Measurements from ENCODE around the gene SPATS2.

The SPATS2 gene

DNA sequence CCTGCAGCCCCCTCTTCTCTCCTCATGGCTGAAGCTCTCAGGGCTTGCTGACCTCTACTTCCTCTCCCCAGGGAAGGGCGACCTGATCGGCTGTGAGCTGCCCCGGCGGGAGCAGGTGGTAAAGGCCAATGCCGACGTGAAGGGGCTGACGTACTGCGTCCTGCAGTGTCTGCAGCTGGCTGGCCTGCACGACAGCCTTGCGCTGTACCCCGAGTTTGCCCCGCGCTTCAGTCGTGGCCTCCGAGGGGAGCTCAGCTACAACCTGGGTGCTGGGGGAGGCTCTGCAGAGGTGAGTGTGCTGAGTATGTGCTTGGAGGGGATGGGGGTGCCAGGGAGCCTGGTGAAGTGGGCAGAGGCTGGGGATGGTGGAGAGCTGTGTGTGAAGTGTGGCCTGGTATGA lies 187.0 kb downstream of the SPATS2 start:
- DNase-seq (ENCODE audit: low read depth, low spot score), result no peak
- no peak overlapping the region for H3K4me3 ChIP-seq (ENCODE audit: low read depth, low read length)
- in situ Hi-C loops (cut with HindIII; ENCODE audit: low sequenced_read_pairs), result no loop called here
- TF ChIP-seq, protein P1, sequence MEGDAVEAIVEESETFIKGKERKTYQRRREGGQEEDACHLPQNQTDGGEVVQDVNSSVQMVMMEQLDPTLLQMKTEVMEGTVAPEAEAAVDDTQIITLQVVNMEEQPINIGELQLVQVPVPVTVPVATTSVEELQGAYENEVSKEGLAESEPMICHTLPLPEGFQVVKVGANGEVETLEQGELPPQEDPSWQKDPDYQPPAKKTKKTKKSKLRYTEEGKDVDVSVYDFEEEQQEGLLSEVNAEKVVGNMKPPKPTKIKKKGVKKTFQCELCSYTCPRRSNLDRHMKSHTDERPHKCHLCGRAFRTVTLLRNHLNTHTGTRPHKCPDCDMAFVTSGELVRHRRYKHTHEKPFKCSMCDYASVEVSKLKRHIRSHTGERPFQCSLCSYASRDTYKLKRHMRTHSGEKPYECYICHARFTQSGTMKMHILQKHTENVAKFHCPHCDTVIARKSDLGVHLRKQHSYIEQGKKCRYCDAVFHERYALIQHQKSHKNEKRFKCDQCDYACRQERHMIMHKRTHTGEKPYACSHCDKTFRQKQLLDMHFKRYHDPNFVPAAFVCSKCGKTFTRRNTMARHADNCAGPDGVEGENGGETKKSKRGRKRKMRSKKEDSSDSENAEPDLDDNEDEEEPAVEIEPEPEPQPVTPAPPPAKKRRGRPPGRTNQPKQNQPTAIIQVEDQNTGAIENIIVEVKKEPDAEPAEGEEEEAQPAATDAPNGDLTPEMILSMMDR (IDR thresholded peaks at IDR 0.05; ENCODE audit: low read depth, low read length), result no peak

DNA sequence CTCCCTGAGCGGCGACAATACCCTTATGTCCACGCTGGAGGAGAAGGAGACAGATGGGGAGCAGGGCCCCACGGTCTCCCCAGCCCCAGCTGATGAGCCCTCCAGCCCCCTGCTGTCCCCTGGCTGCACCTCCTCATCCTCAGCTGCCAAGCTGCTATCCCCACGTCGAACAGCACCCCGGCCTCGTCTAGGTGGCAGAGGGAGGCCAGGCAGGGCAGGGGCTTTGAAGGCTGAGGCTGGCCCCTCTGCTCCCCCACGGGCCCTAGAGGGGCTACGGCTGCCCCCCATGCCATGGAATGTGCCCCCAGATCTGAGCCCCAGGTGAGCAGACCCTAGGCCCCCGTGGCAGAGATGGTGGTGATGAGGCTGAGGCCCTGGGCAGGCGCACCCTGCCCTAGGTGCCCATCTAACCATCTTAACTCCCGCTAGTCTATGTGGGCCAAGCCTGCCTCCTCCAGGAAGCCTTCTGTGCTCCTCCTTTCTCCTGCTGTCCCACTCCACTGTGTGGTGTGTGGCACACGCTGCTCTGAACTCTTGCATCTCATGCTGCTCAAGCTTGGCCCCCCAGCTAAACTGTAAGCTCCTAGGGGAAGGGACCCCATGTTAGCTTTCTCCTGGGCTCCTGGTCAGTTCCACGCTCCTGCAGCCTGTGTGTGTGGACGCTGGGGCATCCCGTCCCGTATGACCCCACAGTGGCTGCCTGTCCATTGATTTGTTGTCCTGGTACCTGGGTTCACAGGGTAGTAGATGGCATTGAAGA lies 188.5 kb downstream of the SPATS2 start:
- DNase-seq (ENCODE audit: low read depth, low spot score), result no peak
- H3K4me3 ChIP-seq (ENCODE audit: low read depth, low read length), result no peak overlapping the region
- in situ Hi-C loops (cut with HindIII; ENCODE audit: low sequenced_read_pairs), result no loop called here
- TF ChIP-seq, protein P1 (IDR thresholded peaks at IDR 0.05; ENCODE audit: low read depth, low read length), result no peak

DNA sequence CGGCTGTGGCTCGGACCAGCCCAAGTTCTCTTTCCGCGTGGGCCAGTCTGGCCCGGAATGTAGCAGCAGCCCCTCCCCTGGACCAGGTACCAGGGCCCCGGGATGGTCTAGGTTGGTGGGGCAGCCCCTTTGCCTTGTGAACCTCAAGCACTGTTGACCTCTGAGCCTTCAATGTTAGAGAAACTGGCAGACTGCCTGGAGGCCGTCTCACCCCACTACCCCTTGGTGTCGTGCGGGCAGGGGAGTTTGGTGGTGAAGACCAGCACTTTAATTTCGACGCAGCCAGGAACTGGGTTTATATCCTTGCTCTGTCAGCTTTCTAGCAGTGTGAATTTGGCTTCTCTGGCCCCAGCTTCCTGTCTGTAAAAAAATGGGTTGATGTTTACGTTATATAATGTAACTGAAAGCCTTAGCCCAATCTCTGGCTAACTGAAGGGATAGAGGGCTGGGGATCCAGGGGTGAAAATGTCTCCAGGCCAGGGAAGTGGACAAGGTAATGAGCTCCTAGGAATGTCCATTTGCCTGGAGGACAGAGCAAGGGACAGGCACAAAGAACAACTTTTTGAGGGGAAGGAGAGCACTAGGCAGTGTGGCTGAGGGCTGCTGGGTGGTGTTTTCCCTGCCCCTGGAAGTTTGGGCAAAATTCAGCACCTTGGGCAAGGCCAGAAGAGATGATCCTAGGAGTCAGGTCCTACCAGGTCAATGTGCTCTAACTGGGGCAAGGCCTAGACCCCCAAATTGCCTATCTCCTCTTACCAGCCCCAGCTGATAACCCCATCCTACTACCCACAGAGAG lies 189.3 kb downstream of the SPATS2 start:
- no peak overlapping the region for H3K4me3 ChIP-seq (ENCODE audit: low read depth, low read length)

DNA sequence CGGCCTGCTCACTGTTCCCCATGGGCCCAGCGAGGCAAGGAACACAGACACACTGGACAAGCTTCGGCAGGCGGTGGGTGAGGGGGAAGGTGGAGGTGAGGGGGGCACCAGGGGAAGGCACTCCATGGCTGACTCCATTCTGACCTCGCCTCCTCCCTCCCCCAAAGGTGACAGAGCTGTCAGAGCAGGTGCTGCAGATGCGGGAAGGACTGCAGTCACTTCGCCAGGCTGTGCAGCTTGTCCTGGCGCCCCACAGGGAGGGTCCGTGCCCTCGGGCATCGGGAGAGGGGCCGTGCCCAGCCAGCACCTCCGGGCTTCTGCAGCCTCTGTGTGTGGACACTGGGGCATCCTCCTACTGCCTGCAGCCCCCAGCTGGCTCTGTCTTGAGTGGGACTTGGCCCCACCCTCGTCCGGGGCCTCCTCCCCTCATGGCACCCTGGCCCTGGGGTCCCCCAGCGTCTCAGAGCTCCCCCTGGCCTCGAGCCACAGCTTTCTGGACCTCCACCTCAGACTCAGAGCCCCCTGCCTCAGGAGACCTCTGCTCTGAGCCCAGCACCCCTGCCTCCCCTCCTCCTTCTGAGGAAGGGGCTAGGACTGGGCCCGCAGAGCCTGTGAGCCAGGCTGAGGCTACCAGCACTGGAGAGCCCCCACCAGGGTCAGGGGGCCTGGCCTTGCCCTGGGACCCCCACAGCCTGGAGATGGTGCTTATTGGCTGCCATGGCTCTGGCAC lies 190.1 kb downstream of the SPATS2 start:
- H3K4me3 ChIP-seq (ENCODE audit: low read depth, low read length), result no peak overlapping the region
- TF ChIP-seq, protein P1 (IDR thresholded peaks at IDR 0.05; ENCODE audit: low read depth, low read length), result no peak
- in situ Hi-C loops (cut with HindIII; ENCODE audit: low sequenced_read_pairs), result no loop called here
- DNase-seq (ENCODE audit: low read depth, low spot score), result no peak

More for the DNA sequence above, 189.3 kb downstream of the SPATS2 start:
- in situ Hi-C loops (cut with HindIII; ENCODE audit: low sequenced_read_pairs), result no loop called here
- no peak for DNase-seq (ENCODE audit: low read depth, low spot score)
- TF ChIP-seq, protein P1 (IDR thresholded peaks at IDR 0.05; ENCODE audit: low read depth, low read length), result no peak

DNA sequence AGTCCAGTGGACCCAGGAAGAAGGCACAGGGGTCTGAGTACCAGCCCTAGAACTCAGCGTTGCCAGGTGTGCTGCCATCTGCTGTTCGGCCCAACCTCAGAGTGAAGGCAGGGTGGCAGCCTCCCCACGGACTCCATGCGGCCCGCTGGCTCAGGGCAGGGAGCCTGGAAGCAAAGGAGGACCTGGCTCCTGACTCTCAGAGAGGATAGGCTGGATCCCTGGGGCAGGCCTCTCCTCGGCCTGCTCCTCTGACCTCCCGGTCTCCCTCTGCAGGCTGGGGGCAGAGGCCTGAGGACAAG lies 190.6 kb downstream of the SPATS2 start:
- TF ChIP-seq, protein P1 (IDR thresholded peaks at IDR 0.05; ENCODE audit: low read depth, low read length), result peak; percentile 28
- no peak for DNase-seq (ENCODE audit: low read depth, low spot score)
- H3K4me3 ChIP-seq (ENCODE audit: low read depth, low read length), result no peak overlapping the region
- in situ Hi-C loops (cut with HindIII; ENCODE audit: low sequenced_read_pairs), result no loop called here

DNA sequence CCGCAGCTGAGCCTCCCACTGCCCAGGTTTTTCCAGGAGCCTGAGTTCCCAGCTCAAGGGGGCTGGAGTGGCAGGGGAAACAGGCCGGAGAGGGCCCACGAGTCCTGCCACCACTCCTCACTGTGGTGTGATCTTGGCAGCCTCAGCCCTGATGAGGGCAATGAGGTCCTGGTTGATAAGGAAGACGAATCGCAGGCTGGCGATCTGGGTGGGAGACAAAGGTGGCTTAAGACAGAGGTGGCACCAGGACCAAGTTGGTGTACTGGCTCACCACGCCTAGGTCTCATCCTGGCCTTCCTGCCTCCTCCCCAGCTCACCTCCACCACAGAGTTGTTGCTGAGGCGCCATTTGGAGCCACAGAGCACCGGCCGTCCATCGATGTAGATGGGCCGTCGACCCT lies 191.3 kb downstream of the SPATS2 start:
- TF ChIP-seq, protein P1 (IDR thresholded peaks at IDR 0.05; ENCODE audit: low read depth, low read length), result no peak
- no peak for DNase-seq (ENCODE audit: low read depth, low spot score)
- no peak overlapping the region for H3K4me3 ChIP-seq (ENCODE audit: low read depth, low read length)
- in situ Hi-C loops (cut with HindIII; ENCODE audit: low sequenced_read_pairs), result no loop called here

Measured in astrocyte of the spinal cord (primary cell).